Pancreas (tissue), 10 donors: Measurements from ENCODE around the gene PDE3B. TPM values are rescaled to one million over a fixed set of nuclear protein-coding genes. Genes with fewer than 3 reads are reported as not detected.
"Not testable (repeated sequence)": the region's sequence is repeated elsewhere in the genome, so short reads cannot be mapped to it uniquely, and the experiment has no call there.

ENCODE experiments used
- ATAC-seq, 4 donors: fragments of 200-7000 bp; cut with Tn5 transposase; one replicate each; pipeline versions ENCODE4 v1.8.0 to v1.9.1; 2020; ENCODE audit warnings: mild to moderate bottlenecking in 4 of 4, moderate library complexity in 4 of 4
- DNase-seq, 6 donors: peaks; one replicate each; pipeline ENCODE4 v3.0.0-alpha.2; 2020
- FAIRE-seq: peaks from 2 replicates; lab custom pipeline; 2012; peaks lifted over from hg19 to GRCh38; lab: Jason Lieb, UNC
- H3K27ac ChIP-seq, 4 donors: fragments of 200-600 bp; sonication (generic); 1 replicate in 3 of 4; 2 replicates in 1 of 4; pipeline versions ENCODE4 v1.5.0 to v1.8.0; 2020
- H3K27me3 ChIP-seq, 4 donors: fragments of 200-600 bp; one replicate each; pipeline ENCODE4 v1.8.0; 2021
- H3K36me3 ChIP-seq, 3 donors: fragments of 200-600 bp; sonication (generic) in 1 of 3; one replicate each; pipeline versions ENCODE4 v1.5.0 to v1.8.0; 2020 to 2021
- H3K4me1 ChIP-seq, 3 donors: fragments of 200-600 bp; one replicate each; pipeline ENCODE4 v1.8.0; 2021
- H3K4me3 ChIP-seq, 4 donors: fragments of 200-600 bp; sonication (generic) in 2 of 4; one replicate each; pipeline versions ENCODE4 v1.5.0 to v1.8.0; 2020 to 2021
- H3K9me3 ChIP-seq, 4 donors: fragments of 200-600 bp; one replicate each; pipeline ENCODE4 v1.8.0; 2021
- CTCF ChIP-seq, 4 donors: fragments of 200-600 bp; sonication (generic) in 3 of 4; IDR thresholded peaks; one replicate each; pipeline versions ENCODE4 v1.5.0 to v1.8.0; 2021; ENCODE audit warnings: antibody characterized with exemption in 4 of 4
- WGBS, 2 donors: extraction: QIAGEN DNeasy Blood & Tissue Kit; methylation state at CpG; one replicate each; pipeline ENCODE4 v1.1.7; 2013; 5-methylcytosine and 5-hydroxymethylcytosine counted together
- intact Hi-C, 3 donors: fragments of 100-400 bp; cut with DNase I; formaldehyde crosslinking; loops; one replicate each; pipeline versions ENCODE4 v1.11.1 to v1.14.2; 2022
- polyA plus RNA-seq, 2 donors: library from polyadenylated mRNA; stranded (reverse); fragments of 200-250 nt; gene quantifications; one replicate each; pipeline ENCODE4 v1.2.3, GENCODE V29; 2013
- total RNA-seq, 6 donors: library from RNA; stranded (reverse); fragmentation: NEBNext Ultra II Directional in 4 of 6; extraction: Animal tissue kit (Norgen Biotek cat#: 25700) in 4 of 6; gene quantifications; one replicate each; pipeline versions ENCODE4 v1.2.1 to v1.2.4, GENCODE V29; 2021 to 2023
- donor health status: healthy with polysubstance abuse.
- donor health status: DM: no; HTN: no; CAD: no; lungs with moderate emphysema.
- donor health status: DM: no; HTN: no; CAD: no.
- donor health status: control.
- donor health status: control.
- donor health status: Bipolar disorder and iron deficiency.
- donor health status: DM: yes; HTN: yes; CAD: no.
- donor health status: DM: no; HTN: no; CAD: no.
- donor health status: DM: no; HTN: no; CAD: no.
- donor health status: DM: yes; HTN: yes; CAD: no.

Gene PDE3B
- total and polyA plus RNA-seq, 8 donors: 5.1 to 14.1 (median 9.6) TPM

GRCh38 chr11:14751975-14752407 is 108.4 kb downstream of the PDE3B start:
- Histone ChIP-seq H3K27me3 (no peaks in the 10 kb centered on the region), H3K4me3 (no peak overlapping the region), H3K36me3 (no peaks in the 10 kb centered on the region), H3K27ac (no peak overlapping the region), H3K9me3 (no peaks in the 10 kb centered on the region), H3K4me1 (no peaks in the 10 kb centered on the region)
- intact Hi-C loops: no loop called here
- DNase-seq (no peak), FAIRE-seq (no peak), ATAC-seq (peak in 2 of 4 donors; percentile 32 to 48)
- TF ChIP-seq CTCF (IDR thresholded peaks at IDR 0.05): no peak

DNA sequence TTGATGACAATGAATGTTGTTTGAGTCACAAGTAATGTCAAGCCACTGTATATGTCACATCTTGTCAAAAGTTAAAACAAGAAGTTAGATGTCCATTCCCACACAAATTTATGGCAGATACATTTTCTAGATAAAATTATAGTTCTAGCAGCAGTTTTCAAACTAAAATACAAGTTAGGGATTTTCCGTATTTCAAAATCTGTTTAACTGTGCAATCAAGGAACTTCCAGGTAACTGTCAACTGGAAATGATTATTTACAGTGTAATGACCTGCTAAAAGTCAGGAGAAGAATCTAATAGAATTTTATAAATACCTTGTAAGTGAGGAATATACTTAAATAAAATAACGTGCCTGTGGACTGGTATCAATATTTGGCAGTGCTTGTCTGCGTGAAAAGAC is 111.5 kb downstream of the PDE3B start:
- H3K9me3 ChIP-seq: no peaks in the 10 kb centered on the region
- TF ChIP-seq CTCF (IDR thresholded peaks at IDR 0.05): no peak
- ATAC-seq: no peak
- H3K4me1 ChIP-seq: no peaks in the 10 kb centered on the region
- H3K27me3 ChIP-seq: no peaks in the 10 kb centered on the region
- WGBS, 2 donors: 81 to 82% methylated on average over 3 of the region's 3 CpGs
- DNase-seq: no peak
- H3K36me3 ChIP-seq: no peaks in the 10 kb centered on the region
- intact Hi-C loops: no loop called here
- H3K27ac ChIP-seq: no peak overlapping the region
- no peak for FAIRE-seq
- no peak overlapping the region for H3K4me3 ChIP-seq

GRCh38 chr11:14756349-14756748 is 112.7 kb downstream of the PDE3B start:
- H3K4me1 ChIP-seq: no peaks in the 10 kb centered on the region
- FAIRE-seq (no peak), ATAC-seq (no peak), DNase-seq (no peak)
- intact Hi-C loops: no loop called here
- WGBS, 2 donors: 58 to 61% methylated on average over 4 of the region's 4 CpGs
- no peak overlapping the region for H3K27ac ChIP-seq
- no peaks in the 10 kb centered on the region for H3K9me3 ChIP-seq
- H3K27me3 ChIP-seq: no peaks in the 10 kb centered on the region
- no peak overlapping the region for H3K4me3 ChIP-seq
- no peaks in the 10 kb centered on the region for H3K36me3 ChIP-seq
- TF ChIP-seq CTCF (IDR thresholded peaks at IDR 0.05): no peak

GRCh38 chr11:14759300-14760012 is 115.9 kb downstream of the PDE3B start:
- H3K27me3 ChIP-seq, H3K27ac ChIP-seq, DNase-seq, H3K4me3 ChIP-seq, intact Hi-C loops, H3K36me3 ChIP-seq, FAIRE-seq, ATAC-seq, H3K9me3 ChIP-seq, H3K4me1 ChIP-seq: not testable (repeated sequence)
- WGBS, 2 donors: 85 to 90% methylated on average over 9 of the region's 9 CpGs

DNA sequence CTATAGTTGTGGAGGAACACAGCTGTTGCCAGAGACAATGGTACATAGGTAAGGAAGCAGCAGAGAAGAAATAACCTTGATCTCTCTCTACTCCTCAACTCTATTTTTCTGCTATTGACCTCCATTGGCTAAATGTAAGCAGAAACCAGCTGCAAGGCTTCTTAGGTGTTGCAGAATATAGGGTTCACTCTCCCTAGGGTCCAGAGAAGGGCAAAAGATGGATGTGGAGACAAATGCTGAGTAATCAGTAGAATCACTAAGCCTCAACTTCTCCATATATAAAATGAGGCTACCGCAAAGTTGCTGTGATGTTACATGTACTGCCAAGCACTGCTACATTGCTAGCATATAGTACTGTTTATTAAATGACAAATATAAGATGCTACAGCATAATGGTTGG is 120.6 kb downstream of the PDE3B start:
- no peak overlapping the region for H3K27ac ChIP-seq
- 97 to 98% methylated on average over 1 of the region's 1 CpG for WGBS, 2 donors
- ATAC-seq (no peak), FAIRE-seq (no peak), DNase-seq (no peak)
- H3K36me3 ChIP-seq: no peaks in the 10 kb centered on the region
- H3K4me1 ChIP-seq: peaks cover 0 to 3% (median 0%) of the 10 kb centered on the region in 3 donors
- intact Hi-C loops: no loop called here
- H3K9me3 ChIP-seq: no peaks in the 10 kb centered on the region
- no peaks in the 10 kb centered on the region for H3K27me3 ChIP-seq
- TF ChIP-seq CTCF (IDR thresholded peaks at IDR 0.05): no peak
- H3K4me3 ChIP-seq: no peak overlapping the region
